ENCODE measurements around the gene LMO7. TPM values are rescaled to one million over a fixed set of nuclear protein-coding genes. Genes with fewer than 3 reads are reported as not detected.
A peak's percentile ranks its signal among the peaks of the same experiment; 100 is the strongest.

Gene LMO7
- total and polyA plus RNA-seq, 2 of the 4 experiments (the other 2 are of a cell fraction) = 266 to 367 TPM

DNA sequence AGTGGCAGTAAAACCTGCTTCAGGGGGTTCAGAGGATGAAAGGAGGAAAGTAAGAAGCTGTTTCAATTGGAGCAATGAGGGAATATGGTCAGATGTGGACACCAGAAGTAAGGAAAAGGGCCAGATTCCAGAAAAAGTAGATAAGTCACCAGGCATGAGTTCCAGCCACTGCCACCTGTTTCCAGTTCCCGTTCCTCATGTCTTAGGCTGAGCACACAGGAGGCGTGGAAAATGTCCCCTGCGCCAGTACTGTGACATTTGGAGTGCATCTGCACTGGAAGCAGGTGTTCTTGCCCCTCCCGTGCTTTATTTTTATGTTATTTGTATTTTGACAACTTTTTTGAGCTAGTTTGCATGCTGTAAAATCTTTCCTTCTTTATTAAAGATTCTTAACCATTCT is 25.3 kb downstream of the LMO7 start:
- CTCF ChIA-PET = interaction anchor here (0.7 kb wide), 1 partner anchor 105 kb away, joined by 4 read pairs; no protein-coding TSS in a partner anchor
- no peak overlapping the region for H2BK20ac ChIP-seq (ENCODE audit: low read depth, low read length)
- H3K4me1 ChIP-seq (ENCODE audit: control insufficient read depth, insufficient read depth, low read length) = peaks cover 11% of the 10 kb centered on the region
- peaks cover 71% of the 10 kb centered on the region for H4K20me1 ChIP-seq (ENCODE audit: insufficient read depth, low read length)
- peaks cover 12% of the 10 kb centered on the region for H3K9me1 ChIP-seq (ENCODE audit: insufficient read depth, low read length)
- peak overlapping the region; percentile 31 for H2AK9ac ChIP-seq (replicated peaks; ENCODE audit: low read depth, low read length, poor library complexity)
- H3K4ac ChIP-seq (ENCODE audit: low read depth, low read length) = no peak overlapping the region
- H2BK120ac ChIP-seq (ENCODE audit: low read depth, low read length) = no peak overlapping the region
- no peak overlapping the region for H3K56ac ChIP-seq (ENCODE audit: extremely low read depth, insufficient read depth, low read length)
- no peak overlapping the region for H3K9ac ChIP-seq (ENCODE audit: low read depth, low read length)
- no peak overlapping the region for H3K4me3 ChIP-seq (ENCODE audit: insufficient read depth, low read depth, low read length)
- no peak overlapping the region for H2AFZ ChIP-seq (replicated peaks; ENCODE audit: low read length, poor library complexity)
- in situ Hi-C loops (cut with MboI; ENCODE audit: low sequenced_read_pairs) (no loop called here), intact Hi-C loops (cut with micrococcal nuclease) (loop anchor here (5.0 kb wide), 1 partner anchor 94 kb away; no protein-coding TSS in a partner anchor), dilution Hi-C loops (cut with HindIII; ENCODE audit: low sequenced_read_pairs, unreplicated experiment) (no loop called here)
- TF ChIP-seq POLR2A (IDR thresholded peaks at IDR 0.05; ENCODE audit: low read depth, low read length) (no peak), CEBPB (IDR thresholded peaks at IDR 0.05; ENCODE audit: low read depth, low read length) (no peak), RCOR1 (IDR thresholded peaks at IDR 0.05; ENCODE audit: insufficient replicate concordance, low read length) (no peak), NFE2L2 (IDR thresholded peaks at IDR 0.05; ENCODE audit: low read depth, low read length) (no peak), MAZ (IDR thresholded peaks at IDR 0.05; ENCODE audit: borderline replicate concordance, low read depth, low read length) (no peak)
- TF ChIP-seq, protein P1, sequence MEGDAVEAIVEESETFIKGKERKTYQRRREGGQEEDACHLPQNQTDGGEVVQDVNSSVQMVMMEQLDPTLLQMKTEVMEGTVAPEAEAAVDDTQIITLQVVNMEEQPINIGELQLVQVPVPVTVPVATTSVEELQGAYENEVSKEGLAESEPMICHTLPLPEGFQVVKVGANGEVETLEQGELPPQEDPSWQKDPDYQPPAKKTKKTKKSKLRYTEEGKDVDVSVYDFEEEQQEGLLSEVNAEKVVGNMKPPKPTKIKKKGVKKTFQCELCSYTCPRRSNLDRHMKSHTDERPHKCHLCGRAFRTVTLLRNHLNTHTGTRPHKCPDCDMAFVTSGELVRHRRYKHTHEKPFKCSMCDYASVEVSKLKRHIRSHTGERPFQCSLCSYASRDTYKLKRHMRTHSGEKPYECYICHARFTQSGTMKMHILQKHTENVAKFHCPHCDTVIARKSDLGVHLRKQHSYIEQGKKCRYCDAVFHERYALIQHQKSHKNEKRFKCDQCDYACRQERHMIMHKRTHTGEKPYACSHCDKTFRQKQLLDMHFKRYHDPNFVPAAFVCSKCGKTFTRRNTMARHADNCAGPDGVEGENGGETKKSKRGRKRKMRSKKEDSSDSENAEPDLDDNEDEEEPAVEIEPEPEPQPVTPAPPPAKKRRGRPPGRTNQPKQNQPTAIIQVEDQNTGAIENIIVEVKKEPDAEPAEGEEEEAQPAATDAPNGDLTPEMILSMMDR (conservative IDR thresholded peaks at IDR 0.05; ENCODE audit: low read depth, low read length) = no peak
- no peak overlapping the region for H3K14ac ChIP-seq (replicated peaks; ENCODE audit: low read depth, low read length)
- H4K8ac ChIP-seq (ENCODE audit: low read depth in 2 of 2, low read length in 2 of 2) = no peak overlapping the region
- H3K23ac ChIP-seq (ENCODE audit: low read depth, low read length) = peak overlapping the region; percentile 2; the same call in 1 of the 2 replicates
- H3K9me3 ChIP-seq (ENCODE audit: control insufficient read depth, insufficient read depth, low read length) = no peaks in the 10 kb centered on the region
- no peaks in the 10 kb centered on the region for H3K27me3 ChIP-seq (ENCODE audit: control insufficient read depth, insufficient read depth, low read length)
- H4K91ac ChIP-seq (ENCODE audit: insufficient read depth, low read depth, low read length) = no peak overlapping the region
- POLR2A ChIA-PET (ENCODE audit: unreplicated experiment) = no interaction called here
- no peak for DNase-seq
- no peak overlapping the region for H3K27ac ChIP-seq (ENCODE audit: insufficient read depth, low read length)
- H3K36me3 ChIP-seq (ENCODE audit: control insufficient read depth, insufficient read depth, low read length) = no peaks in the 10 kb centered on the region; the same call in 1 of the 2 replicates
- ATAC-seq (ENCODE audit: low read depth) = no peak
- H2AK5ac ChIP-seq (ENCODE audit: low read depth, low read length) = no peak overlapping the region
- BruUV-seq (replicated peaks) = TSS peak; percentile 3
- no peak overlapping the region for H2BK15ac ChIP-seq (ENCODE audit: low read depth, low read length)
- peak overlapping the region; percentile 48 for H2BK5ac ChIP-seq (ENCODE audit: low read depth, low read length, poor library complexity, severe bottlenecking)
- H3K18ac ChIP-seq (ENCODE audit: low read depth, low read length) = no peak overlapping the region
- H3K4me2 ChIP-seq (ENCODE audit: low read depth, low read length) = peak overlapping the region; percentile 23; the same call in 1 of the 2 replicates
- 82% methylated on average over 2 of the region's 4 CpGs; no CpG with 5 or more reads in 1 of the 2 experiments for WGBS, 2 experiments (ENCODE audit: extremely low coverage in 2 of 2, insufficient read length in 1 of 2)
- H3K79me1 ChIP-seq (ENCODE audit: low read depth in 1 of 2, low read length in 2 of 2) = peaks cover 2 to 24% of the 10 kb centered on the region in 2 experiments; a peak in 3 of 4 replicates
- H4K5ac ChIP-seq (ENCODE audit: low read depth, low read length) = peak overlapping the region; percentile 42; the same call in 1 of the 2 replicates
